HEK293 (cell line): Measurements from ENCODE around the gene PLEKHA8.

ENCODE experiments used
- CTCF ChIA-PET: fragments of 350-600 bp; formaldehyde crosslinking; extraction: SDS; loops from one replicate; lab custom pipeline; 2021; ENCODE audit warnings: antibody characterized with exemption; lab: Yijun Ruan, JAX
- POLR2A ChIA-PET: fragments of 300-600 bp; formaldehyde crosslinking; extraction: SDS; loops from one replicate; lab custom pipeline; 2020; ENCODE audit warnings: antibody characterized with exemption, inconsistent platforms; lab: Yijun Ruan, JAX
- H3K27ac ChIP-seq: fragments of 200-500 bp; sonication (Bioruptor generic); 2 replicates; pipeline ENCODE4 v1.5.1; 2014; ENCODE audit warnings: low read depth, low read length, control low read depth, inconsistent platforms; ENCODE audit errors: extremely low read depth
- H3K36me3 ChIP-seq, 2 experiments: fragments of 200-500 bp in 1 of 2; sonication (Bioruptor generic) in 1 of 2; 1 replicate in 1 of 2; 2 replicates in 1 of 2; pipeline ENCODE4 v1.5.1; 2014 to 2017; ENCODE audit warnings: inconsistent platforms in 2 of 2, low read length in 2 of 2; ENCODE audit not compliant: control insufficient read depth in 2 of 2, insufficient read depth in 1 of 2
- H3K4me1 ChIP-seq: fragments of 200-500 bp; sonication (Bioruptor generic); 2 replicates; pipeline ENCODE4 v1.5.1; 2014; ENCODE audit warnings: mild to moderate bottlenecking, low read length, inconsistent platforms; ENCODE audit not compliant: control insufficient read depth, insufficient read depth
- H3K4me3 ChIP-seq: 2 replicates; pipeline ENCODE4 v1.5.1; 2011; ENCODE audit warnings: low read depth, mild to moderate bottlenecking, control low read depth, low read length, moderate library complexity
- H3K9me3 ChIP-seq: fragments of 200-500 bp; sonication (Bioruptor generic); 2 replicates; pipeline ENCODE4 v1.5.1; 2014; ENCODE audit warnings: low read depth, low read length, inconsistent platforms; ENCODE audit not compliant: control insufficient read depth, insufficient read depth
- HOXD13 ChIP-seq: sonication (generic); formaldehyde crosslinking; IDR thresholded peaks from 2 replicates; pipeline ENCODE4 v1.8.0; 2022; ENCODE audit warnings: missing genetic modification reagents, borderline replicate concordance
- MZF1 ChIP-seq: fragments of 450-650 bp; formaldehyde crosslinking; IDR thresholded peaks from 2 replicates; pipeline ENCODE4 v1.5.1; 2017; ENCODE audit warnings: missing biosample characterization, missing genetic modification characterization, borderline replicate concordance
- REST ChIP-seq: fragments of 450-650 bp; formaldehyde crosslinking; IDR thresholded peaks from 2 replicates; pipeline ENCODE4 v1.5.1; 2016; ENCODE audit warnings: missing biosample characterization, missing genetic modification characterization
- ZNF10 ChIP-seq: fragments of 450-650 bp; formaldehyde crosslinking; IDR thresholded peaks from 2 replicates; pipeline ENCODE4 v1.5.1; 2017; ENCODE audit warnings: missing biosample characterization, missing genetic modification characterization
- ZNF140 ChIP-seq: fragments of 450-650 bp; formaldehyde crosslinking; IDR thresholded peaks from 2 replicates; pipeline ENCODE4 v1.5.1; 2016; ENCODE audit warnings: missing biosample characterization, missing genetic modification characterization
- ZNF174 ChIP-seq: fragments of 450-650 bp; formaldehyde crosslinking; IDR thresholded peaks from 2 replicates; pipeline ENCODE4 v1.5.0; 2017; ENCODE audit warnings: missing biosample characterization, mild to moderate bottlenecking, missing genetic modification characterization
- ZNF214 ChIP-seq: fragments of 450-650 bp; formaldehyde crosslinking; IDR thresholded peaks from 2 replicates; pipeline ENCODE4 v1.5.1; 2017; ENCODE audit warnings: missing biosample characterization, mild to moderate bottlenecking, missing genetic modification characterization, borderline replicate concordance
- ZNF223 ChIP-seq: fragments of 450-650 bp; formaldehyde crosslinking; IDR thresholded peaks from 2 replicates; pipeline ENCODE4 v1.5.1; 2016; ENCODE audit warnings: missing biosample characterization, missing genetic modification characterization
- ZNF501 ChIP-seq: fragments of 450-650 bp; formaldehyde crosslinking; IDR thresholded peaks from 2 replicates; pipeline ENCODE4 v1.5.1; 2016; ENCODE audit warnings: missing biosample characterization, missing genetic modification characterization
- ZNF530 ChIP-seq: fragments of 450-650 bp; formaldehyde crosslinking; IDR thresholded peaks from 2 replicates; pipeline ENCODE4 v1.5.1; 2016; ENCODE audit warnings: low read depth, missing biosample characterization, missing genetic modification characterization
- ZNF596 ChIP-seq: fragments of 450-650 bp; IDR thresholded peaks from 2 replicates; pipeline ENCODE4 v1.5.0; 2018; ENCODE audit warnings: missing biosample characterization, mild to moderate bottlenecking, missing genetic modification characterization, moderate library complexity
- TF ChIP-seq, protein P1 (sequence below): fragments of 450-650 bp; formaldehyde crosslinking; IDR thresholded peaks from 2 replicates; pipeline ENCODE4 v1.5.1; 2017; ENCODE audit warnings: missing biosample characterization, missing genetic modification characterization
- TF ChIP-seq, protein P2 (sequence below): fragments of 450-650 bp; formaldehyde crosslinking; IDR thresholded peaks from 2 replicates; pipeline ENCODE4 v1.5.1; 2016; ENCODE audit warnings: missing biosample characterization, missing genetic modification characterization

Gene PLEKHA8

DNA sequence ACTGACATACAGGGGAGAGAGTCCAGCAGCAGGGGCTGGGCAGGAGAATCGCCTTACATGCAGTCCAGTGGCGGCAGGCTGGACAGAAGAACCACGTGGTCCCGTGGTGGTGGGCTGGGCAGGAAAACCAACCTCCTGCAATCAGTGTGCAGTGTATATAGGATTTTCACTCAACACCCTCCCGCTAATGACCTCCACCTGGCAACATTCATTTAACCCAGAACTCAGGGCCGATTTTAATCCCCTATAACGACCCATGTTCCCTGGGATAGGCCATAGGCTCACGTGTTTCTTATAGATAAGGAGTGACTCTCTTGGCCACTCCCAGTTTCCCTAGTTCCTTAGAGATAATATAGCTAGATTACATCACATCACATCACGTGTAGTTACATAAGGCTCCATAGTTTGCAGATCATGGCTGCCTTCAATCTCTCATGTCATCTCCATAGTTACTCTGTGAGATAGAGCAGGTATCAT is 125.9 kb downstream of the PLEKHA8 start:
- POLR2A ChIA-PET: no interaction called here
- H3K9me3 ChIP-seq: no peaks in the 10 kb centered on the region
- no peaks in the 10 kb centered on the region for H3K4me1 ChIP-seq
- peaks cover 0 to 16% of the 10 kb centered on the region in 2 experiments; a peak in 1 of 3 replicates for H3K36me3 ChIP-seq
- no peak overlapping the region for H3K27ac ChIP-seq
- TF ChIP-seq ZNF140 (no peak), ZNF223 (tag by site-specific recombination) (no peak)
- H3K4me3 ChIP-seq: no peak overlapping the region
- CTCF ChIA-PET: interaction anchor here (0.6 to 0.8 kb wide), 2 partner anchors 79 to 410 kb away, joined by 3 read pairs; no protein-coding TSS in a partner anchor

DNA sequence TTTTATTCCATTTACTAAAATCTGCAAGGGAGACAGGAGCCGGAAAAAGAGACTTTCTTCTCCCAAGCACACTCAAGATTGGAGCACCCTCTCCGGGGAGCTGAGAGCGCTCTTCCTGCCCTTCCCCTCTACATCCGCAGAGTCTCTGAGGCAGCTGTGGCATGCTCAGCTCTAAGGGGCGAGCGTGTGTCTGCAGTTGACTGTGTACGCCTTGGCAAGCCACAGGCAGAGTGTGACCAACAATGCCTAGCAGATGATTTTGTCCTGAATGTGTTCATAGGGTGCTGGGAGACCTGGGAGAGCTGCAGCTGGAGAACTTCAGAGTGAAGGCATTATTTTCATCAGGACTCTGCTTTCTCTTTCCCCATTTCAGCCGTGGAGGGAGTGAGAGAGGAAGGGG is 127.3 kb downstream of the PLEKHA8 start:
- no peak overlapping the region for H3K4me3 ChIP-seq
- POLR2A ChIA-PET: no interaction called here
- H3K4me1 ChIP-seq: no peaks in the 10 kb centered on the region; the same call in 1 of the 2 replicates
- H3K27ac ChIP-seq: no peak overlapping the region
- CTCF ChIA-PET: interaction anchor here (0.8 kb wide), 1 partner anchor 9 kb away, joined by 4 read pairs; no protein-coding TSS in a partner anchor
- H3K9me3 ChIP-seq: no peaks in the 10 kb centered on the region
- peaks cover 0 to 12% of the 10 kb centered on the region in 2 experiments; a peak in 1 of 3 replicates for H3K36me3 ChIP-seq
- TF ChIP-seq ZNF596 (tag by site-specific recombination) (no peak), ZNF501 (tag by site-specific recombination) (no peak), ZNF10 (no peak)
- TF ChIP-seq, protein P1, sequence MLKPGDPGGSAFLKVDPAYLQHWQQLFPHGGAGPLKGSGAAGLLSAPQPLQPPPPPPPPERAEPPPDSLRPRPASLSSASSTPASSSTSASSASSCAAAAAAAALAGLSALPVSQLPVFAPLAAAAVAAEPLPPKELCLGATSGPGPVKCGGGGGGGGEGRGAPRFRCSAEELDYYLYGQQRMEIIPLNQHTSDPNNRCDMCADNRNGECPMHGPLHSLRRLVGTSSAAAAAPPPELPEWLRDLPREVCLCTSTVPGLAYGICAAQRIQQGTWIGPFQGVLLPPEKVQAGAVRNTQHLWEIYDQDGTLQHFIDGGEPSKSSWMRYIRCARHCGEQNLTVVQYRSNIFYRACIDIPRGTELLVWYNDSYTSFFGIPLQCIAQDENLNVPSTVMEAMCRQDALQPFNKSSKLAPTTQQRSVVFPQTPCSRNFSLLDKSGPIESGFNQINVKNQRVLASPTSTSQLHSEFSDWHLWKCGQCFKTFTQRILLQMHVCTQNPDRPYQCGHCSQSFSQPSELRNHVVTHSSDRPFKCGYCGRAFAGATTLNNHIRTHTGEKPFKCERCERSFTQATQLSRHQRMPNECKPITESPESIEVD (tag by site-specific recombination): no peak

GRCh38 chr7:30157204-30157603 is 129.0 kb downstream of the PLEKHA8 start:
- Histone ChIP-seq H3K9me3 (no peaks in the 10 kb centered on the region), H3K36me3 (peaks cover 0 to 5% of the 10 kb centered on the region in 2 experiments; a peak in 1 of 3 replicates), H3K27ac (no peak overlapping the region), H3K4me1 (peaks cover 6% of the 10 kb centered on the region), H3K4me3 (no peak overlapping the region)
- ChIA-PET CTCF (interaction anchor here (0.7 to 1.2 kb wide), 2 partner anchors 407 to 591 kb away, joined by 4 read pairs; no protein-coding TSS in a partner anchor), POLR2A (no interaction called here)
- TF ChIP-seq REST (tag by site-specific recombination) (no peak), ZNF174 (tag by site-specific recombination) (no peak), MZF1 (no peak), ZNF530 (tag by site-specific recombination) (no peak), HOXD13 (no peak), ZNF214 (tag by site-specific recombination) (no peak)
- TF ChIP-seq, protein P2, sequence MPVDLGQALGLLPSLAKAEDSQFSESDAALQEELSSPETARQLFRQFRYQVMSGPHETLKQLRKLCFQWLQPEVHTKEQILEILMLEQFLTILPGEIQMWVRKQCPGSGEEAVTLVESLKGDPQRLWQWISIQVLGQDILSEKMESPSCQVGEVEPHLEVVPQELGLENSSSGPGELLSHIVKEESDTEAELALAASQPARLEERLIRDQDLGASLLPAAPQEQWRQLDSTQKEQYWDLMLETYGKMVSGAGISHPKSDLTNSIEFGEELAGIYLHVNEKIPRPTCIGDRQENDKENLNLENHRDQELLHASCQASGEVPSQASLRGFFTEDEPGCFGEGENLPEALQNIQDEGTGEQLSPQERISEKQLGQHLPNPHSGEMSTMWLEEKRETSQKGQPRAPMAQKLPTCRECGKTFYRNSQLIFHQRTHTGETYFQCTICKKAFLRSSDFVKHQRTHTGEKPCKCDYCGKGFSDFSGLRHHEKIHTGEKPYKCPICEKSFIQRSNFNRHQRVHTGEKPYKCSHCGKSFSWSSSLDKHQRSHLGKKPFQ: no peak
